Liver (tissue), 2 donors: ENCODE data around the gene BPGM.

Experiments used
- GABPA ChIP-seq, 2 donors: IDR thresholded peaks in 1 of 2; conservative IDR thresholded peaks in 1 of 2; 2 replicates each; pipeline ENCODE4 v1.6.1; 2016; ENCODE audit warnings: antibody characterized with exemption in 2 of 2, mild to moderate bottlenecking in 1 of 2, moderate library complexity in 1 of 2
- TF ChIP-seq, protein P1 (sequence below): IDR thresholded peaks from 2 replicates; pipeline ENCODE4 v1.6.1; 2016; ENCODE audit warnings: antibody characterized with exemption, mild to moderate bottlenecking
- donor health status: healthy.

DNA sequence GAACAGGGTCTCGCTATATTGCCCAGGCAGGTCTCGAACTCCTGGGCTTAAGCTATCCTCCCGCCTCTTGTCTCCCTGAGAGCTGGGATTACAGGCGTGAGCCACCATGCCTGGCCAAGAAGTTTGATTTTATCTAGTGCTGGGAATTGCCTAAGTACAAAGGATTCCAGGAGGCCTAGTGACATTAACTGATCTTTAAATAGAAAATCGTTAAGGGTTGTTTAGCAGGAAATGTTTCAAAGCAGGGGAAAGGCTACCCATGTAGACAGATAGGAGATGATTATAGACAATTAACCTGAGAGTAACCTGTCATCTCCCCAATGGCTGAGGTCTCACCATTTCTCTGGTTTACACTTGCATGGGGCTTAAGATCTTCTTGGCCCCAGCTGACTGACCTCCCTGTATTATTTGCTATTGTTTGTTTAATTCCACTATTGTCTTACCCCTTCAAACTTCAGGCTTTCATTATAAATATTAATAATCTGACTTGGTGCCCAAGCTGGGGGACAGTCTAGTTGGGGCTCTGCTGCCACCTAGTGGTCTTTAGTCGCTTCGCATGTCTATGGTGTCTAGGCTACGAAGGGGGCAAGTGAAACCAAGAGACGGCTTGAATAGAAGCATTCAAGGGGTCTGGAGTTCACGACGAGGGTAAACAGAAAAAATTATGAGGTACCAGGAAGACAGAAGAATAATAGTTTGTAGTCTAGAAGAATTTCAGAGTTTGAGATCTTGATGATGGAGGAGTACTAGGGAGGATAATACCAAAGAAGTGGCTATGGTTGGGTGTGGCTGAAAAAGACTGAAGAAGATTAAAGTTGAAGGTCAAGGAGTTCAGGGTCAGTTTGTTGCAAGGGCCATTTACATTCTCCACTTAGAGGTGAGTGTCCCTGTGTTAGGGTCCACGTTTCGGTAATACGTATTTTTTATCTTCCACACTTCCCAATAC is 40.4 kb upstream of the BPGM start:
- no peak for TF ChIP-seq GABPA (IDR thresholded peaks at IDR 0.05 in 1 of 2, conservative IDR thresholded peaks at IDR 0.05 in 1 of 2)
- TF ChIP-seq, protein P1, sequence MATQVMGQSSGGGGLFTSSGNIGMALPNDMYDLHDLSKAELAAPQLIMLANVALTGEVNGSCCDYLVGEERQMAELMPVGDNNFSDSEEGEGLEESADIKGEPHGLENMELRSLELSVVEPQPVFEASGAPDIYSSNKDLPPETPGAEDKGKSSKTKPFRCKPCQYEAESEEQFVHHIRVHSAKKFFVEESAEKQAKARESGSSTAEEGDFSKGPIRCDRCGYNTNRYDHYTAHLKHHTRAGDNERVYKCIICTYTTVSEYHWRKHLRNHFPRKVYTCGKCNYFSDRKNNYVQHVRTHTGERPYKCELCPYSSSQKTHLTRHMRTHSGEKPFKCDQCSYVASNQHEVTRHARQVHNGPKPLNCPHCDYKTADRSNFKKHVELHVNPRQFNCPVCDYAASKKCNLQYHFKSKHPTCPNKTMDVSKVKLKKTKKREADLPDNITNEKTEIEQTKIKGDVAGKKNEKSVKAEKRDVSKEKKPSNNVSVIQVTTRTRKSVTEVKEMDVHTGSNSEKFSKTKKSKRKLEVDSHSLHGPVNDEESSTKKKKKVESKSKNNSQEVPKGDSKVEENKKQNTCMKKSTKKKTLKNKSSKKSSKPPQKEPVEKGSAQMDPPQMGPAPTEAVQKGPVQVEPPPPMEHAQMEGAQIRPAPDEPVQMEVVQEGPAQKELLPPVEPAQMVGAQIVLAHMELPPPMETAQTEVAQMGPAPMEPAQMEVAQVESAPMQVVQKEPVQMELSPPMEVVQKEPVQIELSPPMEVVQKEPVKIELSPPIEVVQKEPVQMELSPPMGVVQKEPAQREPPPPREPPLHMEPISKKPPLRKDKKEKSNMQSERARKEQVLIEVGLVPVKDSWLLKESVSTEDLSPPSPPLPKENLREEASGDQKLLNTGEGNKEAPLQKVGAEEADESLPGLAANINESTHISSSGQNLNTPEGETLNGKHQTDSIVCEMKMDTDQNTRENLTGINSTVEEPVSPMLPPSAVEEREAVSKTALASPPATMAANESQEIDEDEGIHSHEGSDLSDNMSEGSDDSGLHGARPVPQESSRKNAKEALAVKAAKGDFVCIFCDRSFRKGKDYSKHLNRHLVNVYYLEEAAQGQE = no peak
